CD4-positive, alpha-beta T cell treated with Interferon alpha-2 for 1 hour (primary cell): ENCODE measurements around the gene TSPEAR.
"Not testable (repeated sequence)": the region's sequence is repeated elsewhere in the genome, so short reads cannot be mapped to it uniquely, and the experiment has no call there.

Source experiments
- DNase-seq, 2 donors: peaks; one replicate each; pipeline ENCODE4 v3.0.0-alpha.2; 2020 to 2022

Gene TSPEAR

DNA sequence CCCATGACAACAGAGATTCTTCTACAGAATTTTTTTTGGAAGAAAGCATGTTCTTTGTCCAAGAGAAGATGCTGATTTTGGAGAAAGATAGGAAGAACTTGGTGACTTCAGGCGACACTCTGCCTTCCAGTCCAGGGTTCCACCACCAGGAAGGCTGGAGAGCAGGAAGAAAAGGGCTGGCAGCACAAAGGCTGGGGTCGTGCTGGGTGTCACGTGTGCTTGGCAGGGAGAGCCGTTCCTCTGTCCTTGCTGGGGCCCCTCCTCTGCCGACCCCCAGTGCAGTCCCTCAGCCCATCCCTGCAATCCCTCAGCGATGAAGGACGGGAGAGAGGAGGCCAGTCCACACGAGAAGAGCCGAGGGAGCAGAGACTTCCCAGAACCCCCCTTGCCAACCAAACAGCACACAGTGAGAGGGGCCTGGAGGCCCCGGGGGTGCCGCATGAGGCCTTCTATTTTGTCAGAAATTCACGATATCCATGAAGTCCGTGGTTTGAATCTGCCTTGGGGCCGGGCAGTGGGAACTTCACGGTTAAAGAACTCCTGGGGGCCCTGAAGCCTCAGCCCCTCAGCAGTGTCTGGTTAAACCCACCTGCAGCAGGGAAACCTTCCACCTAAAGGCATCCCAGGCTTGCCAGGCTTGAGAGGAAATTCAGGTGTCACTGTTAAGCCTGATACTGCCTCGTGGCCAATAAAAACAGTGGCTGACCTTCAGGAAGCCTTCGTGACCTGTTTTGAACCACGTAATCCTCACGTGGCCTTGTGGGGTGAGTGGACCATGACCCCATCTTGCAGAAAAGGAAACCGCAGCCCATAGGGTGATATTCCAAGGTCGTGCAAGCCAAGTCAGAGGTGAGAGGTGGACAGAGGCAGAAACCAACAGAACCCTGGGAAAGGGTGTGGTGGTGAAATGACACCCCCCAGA lies 11.0 kb downstream of the TSPEAR start:
- no peak for DNase-seq

DNA sequence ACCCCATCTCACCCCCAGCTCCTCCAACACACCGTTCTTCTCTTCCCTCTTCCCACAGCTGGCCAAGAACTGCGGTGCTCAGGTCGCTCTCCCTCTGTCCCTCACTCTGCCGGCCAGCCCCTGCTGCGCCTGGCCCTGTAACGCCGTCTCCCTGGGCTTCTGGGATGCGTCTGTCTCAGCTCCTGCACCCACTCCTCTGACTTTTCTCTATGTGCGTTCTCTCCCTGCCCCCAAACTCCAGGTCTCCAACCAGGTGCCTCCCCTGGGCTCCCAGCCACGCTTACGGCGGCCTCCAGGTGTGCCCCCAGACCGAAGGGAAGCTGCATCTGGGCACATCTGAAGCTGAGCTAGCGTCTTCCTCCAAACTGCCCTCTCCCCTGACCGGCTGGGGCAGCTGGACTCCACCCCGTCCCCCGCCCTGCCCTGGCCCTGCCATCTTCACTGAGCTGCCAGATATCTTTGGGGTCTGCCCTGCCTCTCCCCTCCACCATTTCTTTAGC lies 11.8 kb downstream of the TSPEAR start:
- no peak for DNase-seq

DNA sequence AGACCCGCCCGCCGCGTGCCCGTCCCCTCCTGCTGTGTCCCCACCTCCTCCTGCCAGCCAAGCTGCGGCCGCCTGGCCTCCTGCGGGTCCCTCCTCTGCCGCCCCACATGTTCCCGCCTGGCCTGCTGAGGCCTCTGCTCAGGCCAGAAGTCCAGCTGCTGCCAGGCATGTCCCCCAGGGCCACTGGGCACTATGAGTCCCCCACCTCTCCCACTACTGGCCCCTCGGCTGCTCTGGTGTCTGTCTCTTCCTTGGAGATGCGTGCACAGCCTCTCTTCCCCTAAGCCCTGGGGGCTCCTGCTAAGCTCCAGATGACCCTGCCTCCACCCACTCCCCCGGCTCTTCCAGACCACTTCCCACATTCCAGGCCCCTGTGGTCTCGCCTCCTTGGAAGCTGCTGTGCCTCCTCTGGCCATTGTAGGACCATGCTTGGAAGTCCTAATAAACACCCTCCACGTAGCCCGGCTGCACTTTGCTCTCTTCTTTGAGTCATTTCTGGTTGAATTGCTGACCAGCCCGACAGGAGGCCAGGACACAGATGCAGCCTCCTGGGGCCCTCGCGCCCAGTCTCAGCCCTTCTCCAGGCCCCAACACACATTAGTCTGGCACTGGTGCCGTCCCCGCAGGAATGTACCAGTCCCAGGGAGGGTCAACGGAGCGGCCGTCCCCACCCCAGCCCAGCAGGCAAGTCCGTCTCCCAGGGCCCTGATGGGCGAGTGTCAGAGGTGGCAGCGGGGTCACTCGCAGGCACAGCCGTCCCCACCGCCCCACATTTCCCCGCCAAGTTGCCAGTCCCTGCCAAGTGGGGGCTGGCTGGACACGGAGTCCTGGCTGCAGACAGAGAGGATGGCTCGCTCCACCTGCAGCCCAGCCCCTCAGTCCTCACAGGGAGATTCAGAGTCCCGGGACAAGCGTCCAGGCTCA lies 13.3 kb downstream of the TSPEAR start:
- DNase-seq: no peak

DNA sequence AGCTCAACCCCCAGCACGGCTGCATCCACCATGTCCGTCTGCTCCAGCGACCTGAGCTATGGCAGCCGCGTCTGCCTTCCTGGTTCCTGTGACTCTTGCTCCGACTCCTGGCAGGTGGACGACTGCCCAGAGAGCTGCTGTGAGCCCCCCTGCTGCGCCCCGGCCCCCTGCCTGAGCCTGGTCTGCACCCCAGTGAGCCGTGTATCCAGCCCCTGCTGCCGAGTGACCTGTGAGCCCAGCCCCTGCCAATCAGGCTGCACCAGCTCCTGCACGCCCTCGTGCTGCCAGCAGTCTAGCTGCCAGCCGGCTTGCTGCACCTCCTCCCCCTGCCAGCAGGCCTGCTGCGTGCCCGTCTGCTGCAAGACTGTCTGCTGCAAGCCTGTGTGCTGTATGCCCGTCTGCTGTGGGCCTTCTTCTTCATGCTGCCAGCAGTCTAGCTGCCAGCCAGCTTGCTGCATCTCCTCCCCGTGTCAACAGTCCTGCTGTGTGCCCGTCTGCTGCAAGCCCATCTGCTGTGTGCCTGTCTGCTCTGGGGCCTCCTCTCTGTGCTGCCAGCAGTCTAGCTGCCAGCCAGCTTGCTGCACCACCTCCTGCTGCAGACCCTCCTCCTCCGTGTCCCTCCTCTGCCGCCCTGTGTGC lies 14.1 kb downstream of the TSPEAR start, which contains the start of gene KRTAP10-12:
TSS of gene KRTAP10-12 (plus strand) at position 1 of the 639 bp plus-strand sequence. CDS start at position 31, 30 bp downstream.
- not testable (repeated sequence) for DNase-seq

DNA sequence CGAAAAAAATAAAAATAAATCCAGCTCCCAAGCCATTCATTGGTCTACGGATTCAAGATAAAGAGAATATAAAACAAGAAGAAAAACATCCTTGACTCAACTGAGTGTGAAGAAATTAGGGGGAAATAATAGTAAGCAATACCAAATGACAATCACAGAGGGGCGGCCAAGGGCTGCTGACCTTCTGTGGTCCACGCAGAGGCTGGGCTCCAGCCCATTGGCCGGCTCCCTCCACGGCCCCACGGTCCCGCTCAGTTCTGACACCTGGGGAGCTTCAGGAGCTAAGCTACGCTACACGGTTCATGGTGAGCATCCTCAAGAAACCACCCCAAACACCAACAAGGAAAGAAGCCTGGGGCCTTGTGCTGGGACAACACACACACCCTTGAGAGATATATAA lies 14.8 kb downstream of the TSPEAR start:
- DNase-seq: no peak

GRCh38 chr21:44695641-44696040 lies 15.7 kb downstream of the TSPEAR start:
- no peak for DNase-seq

DNA sequence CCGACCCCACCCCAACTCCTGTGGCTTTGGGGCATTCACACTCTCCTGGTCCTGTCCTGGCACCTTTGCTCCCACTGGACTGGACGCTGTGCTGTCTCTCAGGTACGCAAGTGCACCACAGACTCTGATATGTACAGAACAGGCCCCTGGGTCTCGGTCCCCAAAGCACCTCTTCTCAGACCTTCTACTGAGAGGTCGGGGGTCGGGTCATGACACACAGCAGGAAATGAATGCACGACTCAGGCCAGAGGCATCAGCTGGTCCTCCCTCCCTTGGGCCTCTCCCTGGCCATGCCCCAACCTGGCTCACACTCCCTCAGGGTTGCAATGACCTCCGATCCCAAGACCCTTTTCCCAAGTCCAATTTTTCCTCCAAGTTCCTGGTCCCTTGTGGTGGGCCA lies 16.2 kb downstream of the TSPEAR start:
- DNase-seq: no peak

DNA sequence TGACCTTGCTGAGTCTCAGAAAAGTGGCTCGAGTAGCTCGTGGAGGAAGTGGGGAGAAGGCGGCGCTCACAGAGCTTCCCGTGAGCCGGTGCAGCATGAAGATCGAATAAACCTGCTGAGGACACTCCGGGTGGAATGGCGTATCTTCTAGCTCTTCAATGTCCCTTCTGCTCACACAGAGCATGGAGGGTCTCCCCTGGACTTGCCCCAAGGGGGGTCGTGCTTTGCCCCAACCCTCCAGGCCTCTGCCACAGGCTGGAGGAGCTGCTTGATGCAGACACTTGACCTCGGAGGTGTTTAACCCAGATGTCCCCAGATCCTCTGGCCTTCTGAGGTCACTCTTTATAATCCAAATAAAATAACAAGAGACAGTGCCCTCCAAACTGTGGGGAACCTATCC lies 16.6 kb downstream of the TSPEAR start:
- DNase-seq: no peak

- no peak for DNase-seq
Measured at GRCh38 chr21:44692798-44693512, 18.4 kb downstream of the TSPEAR start.

DNA sequence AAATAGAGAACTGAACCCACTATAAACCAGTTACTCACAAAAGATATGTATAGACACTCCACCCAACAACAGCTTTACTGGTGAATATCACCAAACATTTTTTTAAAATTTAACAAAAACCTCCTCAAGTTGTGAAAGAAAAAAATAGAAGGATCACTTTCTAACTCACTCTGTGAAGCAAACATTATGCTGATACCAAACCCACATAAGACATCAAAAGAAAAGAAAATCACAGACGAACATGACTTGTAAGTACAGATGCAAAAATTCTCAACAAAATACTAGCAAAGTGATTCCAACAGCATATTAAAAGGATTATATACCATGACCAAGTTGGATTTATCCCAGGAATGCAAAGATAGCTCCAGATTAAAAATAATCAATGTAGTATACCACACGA lies 19.7 kb downstream of the TSPEAR start:
- DNase-seq: no peak

- not testable (repeated sequence) for DNase-seq
Measured at GRCh38 chr21:44689740-44690139, 21.6 kb downstream of the TSPEAR start.

- DNase-seq: no peak
Measured at GRCh38 chr21:44687671-44688070, 23.7 kb downstream of the TSPEAR start.

DNA sequence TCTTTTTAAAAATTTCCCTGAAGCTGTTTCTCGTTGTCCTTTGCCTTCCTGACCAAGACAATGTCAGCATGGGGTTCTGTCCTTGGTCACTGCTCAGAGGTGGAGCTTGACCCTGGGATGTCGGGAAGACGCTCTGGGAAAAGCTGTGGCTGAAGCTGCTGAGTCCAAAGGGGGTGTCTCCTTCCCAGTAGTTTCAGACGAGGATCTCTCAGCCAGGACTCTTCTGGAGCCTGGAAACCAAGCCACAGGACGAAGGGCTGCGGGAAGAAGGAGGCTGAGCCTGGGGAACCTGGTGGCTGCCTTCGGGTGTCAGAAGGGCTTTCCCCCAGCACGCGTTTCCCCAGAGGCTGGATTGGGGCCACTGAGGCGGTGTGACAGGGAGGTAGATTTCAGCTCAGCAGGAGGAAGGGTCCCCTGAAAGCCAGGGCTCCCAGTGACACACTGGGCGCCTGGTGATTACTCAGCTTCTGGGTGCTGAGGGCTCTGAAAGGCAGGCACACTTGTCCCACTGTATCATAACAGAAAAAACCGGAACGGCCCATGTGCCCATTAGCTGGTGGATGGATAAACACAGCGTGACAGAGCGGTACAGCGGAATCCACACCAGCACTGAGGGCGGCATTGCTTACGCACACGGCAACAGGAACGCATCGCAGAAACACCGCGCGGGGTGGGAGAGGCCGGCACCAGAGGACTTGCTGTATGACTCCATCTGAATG lies 24.4 kb downstream of the TSPEAR start:
- no peak for DNase-seq

GRCh38 chr21:44686000-44686781 lies 25.2 kb downstream of the TSPEAR start:
- no peak for DNase-seq

GRCh38 chr21:44685050-44685449 lies 26.3 kb downstream of the TSPEAR start:
- DNase-seq: not testable (repeated sequence)

DNA sequence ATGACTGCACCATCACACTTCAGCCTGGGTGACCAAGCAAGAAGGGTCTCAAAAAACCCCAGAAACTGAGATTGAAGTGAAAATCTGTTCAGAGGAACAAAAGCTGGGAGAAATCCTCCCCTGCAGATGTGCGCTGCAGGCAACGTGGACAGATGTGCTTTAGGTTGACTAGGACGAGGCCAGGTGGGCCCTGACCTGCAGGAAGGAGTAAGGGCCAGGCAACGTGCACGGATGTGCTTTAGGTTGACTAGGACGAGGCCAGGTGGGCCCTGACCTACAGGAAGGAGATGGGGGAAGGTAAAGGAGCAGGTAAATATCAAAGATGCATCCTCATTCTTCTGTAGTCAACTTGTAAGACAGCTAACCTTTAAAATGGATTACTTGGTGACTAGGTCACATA lies 26.9 kb downstream of the TSPEAR start:
- DNase-seq: no peak

- DNase-seq: no peak
Measured at GRCh38 chr21:44684077-44684476, 27.3 kb downstream of the TSPEAR start.

DNA sequence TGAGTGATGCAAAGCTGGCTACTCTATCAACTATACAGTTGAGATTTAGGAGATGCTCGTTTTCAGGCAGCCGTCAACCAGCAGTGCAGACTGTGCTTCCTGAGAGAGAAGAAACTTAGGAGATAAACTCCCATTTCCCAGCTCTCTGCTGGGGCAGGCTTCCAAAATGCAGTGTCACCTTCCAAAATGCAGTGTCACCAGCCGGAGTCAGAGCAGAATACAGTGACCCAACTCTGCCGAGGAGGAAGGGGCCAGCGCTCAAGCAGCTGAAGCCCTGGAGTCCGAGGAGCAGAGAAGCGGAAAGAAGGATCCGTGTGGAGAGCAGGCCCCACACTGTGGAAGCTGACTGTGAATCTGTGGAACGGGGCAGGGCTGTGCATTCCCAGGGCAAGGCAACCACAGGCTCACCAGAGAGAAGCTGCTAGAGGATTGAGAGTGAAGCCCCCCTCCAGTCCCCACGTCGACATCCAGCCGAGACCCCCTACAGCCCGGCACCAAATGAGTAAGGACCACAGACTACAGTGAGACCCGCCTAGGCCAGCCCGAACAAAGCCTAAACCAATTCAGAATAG lies 28.7 kb downstream of the TSPEAR start:
- DNase-seq: no peak

- DNase-seq: no peak
Measured at GRCh38 chr21:44681861-44682579, 29.4 kb downstream of the TSPEAR start, which contains the start of gene KRTAP12-1. TSS of gene KRTAP12-1 (minus strand) at chr21:44682163. CDS start at chr21:44682123, 40 bp downstream.
